Type B pancreatic cell (in vitro differentiated cells): Measurements from ENCODE around the gene PLCG1. TPM values are rescaled to one million over a fixed set of nuclear protein-coding genes. Genes with fewer than 3 reads are reported as not detected.

ENCODE experiments used
- DNase-seq: peaks from one replicate; pipeline ENCODE4 v3.0.0; 2021; ENCODE audit warnings: mixed read lengths; ENCODE audit not compliant: unreplicated experiment; ENCODE audit errors: extremely low spot score
- H3K27ac Mint-ChIP-seq: 2 replicates; pipeline ENCODE4 v1.8.0; 2021; ENCODE audit warnings: mild to moderate bottlenecking, mixed read lengths
- H3K27me3 Mint-ChIP-seq: 2 replicates; pipeline ENCODE4 v1.8.0; 2021; ENCODE audit warnings: mixed read lengths
- H3K36me3 Mint-ChIP-seq: 2 replicates; pipeline ENCODE4 v1.8.0; 2021; ENCODE audit warnings: mixed read lengths
- H3K4me1 Mint-ChIP-seq: one replicate; pipeline ENCODE4 v1.8.0; 2021; ENCODE audit warnings: mixed read lengths; ENCODE audit not compliant: unreplicated experiment
- H3K4me3 Mint-ChIP-seq: 2 replicates; pipeline ENCODE4 v1.8.0; 2021; ENCODE audit warnings: mild to moderate bottlenecking, mixed read lengths
- H3K9me3 Mint-ChIP-seq: 2 replicates; pipeline ENCODE4 v1.8.0; 2021; ENCODE audit warnings: mixed read lengths
- CTCF ChIP-seq: fragments of 200-600 bp; sonication (generic); conservative IDR thresholded peaks from 2 replicates; pipeline ENCODE4 v1.5.0; 2021; ENCODE audit warnings: antibody characterized with exemption, mild to moderate bottlenecking
- total RNA-seq: library from RNA; stranded (reverse); gene quantifications from 2 replicates; pipeline ENCODE4 v1.2.1, GENCODE V29; 2021; ENCODE audit warnings: low replicate concordance

PLCG1 gene
- total RNA-seq, 1 donor from 2014 or later = 241 TPM

DNA sequence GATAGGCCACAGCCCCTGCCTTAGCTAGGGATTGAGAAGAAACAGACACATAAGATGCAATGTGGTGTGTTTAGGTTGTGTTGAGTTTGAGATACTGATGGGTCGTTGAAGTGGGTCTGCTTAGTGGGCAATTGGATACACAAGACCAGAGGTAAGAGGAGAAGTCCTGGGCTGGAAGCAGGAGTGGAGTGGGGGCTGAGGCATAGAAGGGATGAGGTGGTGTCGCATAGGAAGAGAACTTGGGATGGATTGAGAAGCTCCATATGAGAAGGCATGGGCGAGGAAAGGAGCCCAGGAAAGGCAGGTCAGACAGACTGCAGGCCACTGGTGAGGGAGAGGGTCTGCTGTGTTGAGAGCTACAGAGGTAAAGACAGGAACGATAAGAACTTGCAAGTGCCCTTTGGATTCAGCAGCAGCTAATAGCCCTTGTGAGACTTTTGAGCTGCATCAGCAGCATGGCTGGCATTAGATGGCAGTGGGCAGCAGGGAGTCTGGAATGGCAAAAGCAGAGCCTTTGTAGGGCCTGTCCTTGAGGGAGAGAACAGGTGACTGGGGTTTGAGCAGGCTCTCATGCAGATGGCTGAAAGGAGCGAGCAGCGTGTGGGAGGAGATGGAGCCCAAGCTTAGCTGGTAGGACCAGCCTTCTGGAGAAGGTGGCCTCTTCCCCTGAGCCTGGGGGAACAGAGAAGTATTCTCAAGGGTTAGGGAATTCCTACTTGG lies 33.2 kb downstream of the PLCG1 start:
- H3K27me3 Mint-ChIP-seq = no peaks in the 10 kb centered on the region
- H3K4me1 Mint-ChIP-seq = peaks cover 6% of the 10 kb centered on the region
- no peak overlapping the region for H3K27ac Mint-ChIP-seq
- H3K4me3 Mint-ChIP-seq = no peak overlapping the region
- no peak for TF ChIP-seq CTCF
- no peak for DNase-seq
- peaks cover 15% of the 10 kb centered on the region for H3K36me3 Mint-ChIP-seq
- no peaks in the 10 kb centered on the region for H3K9me3 Mint-ChIP-seq

DNA sequence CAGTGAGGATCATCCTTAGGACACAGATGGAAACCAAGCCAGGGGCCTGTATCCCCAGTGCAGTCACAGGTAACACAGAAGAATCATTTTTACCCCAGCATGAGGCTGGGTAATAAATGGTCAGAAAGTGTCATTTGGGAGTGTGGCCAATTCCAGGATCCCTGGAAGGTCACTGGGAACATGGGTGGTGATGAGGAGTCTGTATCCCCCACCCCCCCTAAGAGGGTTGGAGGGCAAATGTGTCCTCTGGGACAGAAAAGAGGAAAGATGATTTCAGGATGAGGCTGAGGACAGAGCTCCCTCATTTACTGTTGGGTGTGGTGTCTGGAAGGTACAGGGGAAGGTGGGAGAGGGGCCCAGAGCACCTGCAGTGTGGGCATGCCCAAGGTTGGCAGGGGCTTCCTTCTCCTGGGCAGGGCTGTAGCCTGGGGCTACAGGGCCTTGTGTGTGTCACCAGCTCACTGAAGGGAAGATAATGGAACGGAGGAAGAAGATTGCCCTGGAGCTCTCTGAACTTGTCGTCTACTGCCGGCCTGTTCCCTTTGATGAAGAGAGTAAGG lies 34.5 kb downstream of the PLCG1 start:
- peak overlapping the region; percentile 48 for H3K27ac Mint-ChIP-seq

DNA sequence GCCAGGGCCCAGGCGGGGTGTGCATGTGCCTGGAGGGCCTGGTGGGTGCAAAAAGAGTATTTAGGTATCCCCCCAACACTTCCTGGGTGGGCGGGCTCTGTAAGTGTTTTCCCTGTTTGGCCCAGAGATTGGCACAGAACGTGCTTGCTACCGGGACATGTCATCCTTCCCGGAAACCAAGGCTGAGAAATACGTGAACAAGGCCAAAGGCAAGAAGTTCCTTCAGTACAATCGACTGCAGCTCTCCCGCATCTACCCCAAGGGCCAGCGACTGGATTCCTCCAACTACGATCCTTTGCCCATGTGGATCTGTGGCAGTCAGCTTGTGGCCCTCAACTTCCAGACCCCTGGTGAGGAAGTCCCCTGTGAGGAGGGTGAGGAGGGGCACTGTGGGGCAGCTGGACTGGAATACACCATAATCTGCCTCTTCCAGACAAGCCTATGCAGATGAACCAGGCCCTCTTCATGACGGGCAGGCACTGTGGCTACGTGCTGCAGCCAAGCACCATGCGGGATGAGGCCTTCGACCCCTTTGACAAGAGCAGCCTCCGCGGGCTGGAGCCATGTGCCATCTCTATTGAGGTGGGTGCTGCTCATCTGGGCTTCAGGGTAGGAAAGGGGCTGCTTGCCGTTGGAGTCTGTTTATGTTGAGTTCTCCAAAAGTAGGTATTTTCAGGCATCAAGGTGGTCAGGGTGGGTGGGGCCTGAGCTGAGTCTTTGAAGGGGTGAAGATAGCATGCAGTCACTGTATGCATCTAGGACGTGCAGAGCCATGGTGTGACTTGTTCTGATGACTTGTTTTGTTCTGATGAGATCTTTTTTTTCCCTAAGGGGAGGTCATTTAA lies 35.2 kb downstream of the PLCG1 start:
- peaks cover 19% of the 10 kb centered on the region for H3K36me3 Mint-ChIP-seq
- DNase-seq = peak; percentile 66
- H3K9me3 Mint-ChIP-seq = no peaks in the 10 kb centered on the region
- H3K4me3 Mint-ChIP-seq = no peak overlapping the region
- no peak for TF ChIP-seq CTCF
- H3K27me3 Mint-ChIP-seq = no peaks in the 10 kb centered on the region
- H3K27ac Mint-ChIP-seq = no peak overlapping the region
- peaks cover 6% of the 10 kb centered on the region for H3K4me1 Mint-ChIP-seq

More for the DNA sequence above, 34.5 kb downstream of the PLCG1 start:
- peaks cover 6% of the 10 kb centered on the region for H3K4me1 Mint-ChIP-seq
- peaks cover 19% of the 10 kb centered on the region for H3K36me3 Mint-ChIP-seq
- no peak overlapping the region for H3K4me3 Mint-ChIP-seq
- no peaks in the 10 kb centered on the region for H3K9me3 Mint-ChIP-seq
- H3K27me3 Mint-ChIP-seq = no peaks in the 10 kb centered on the region
- no peak for DNase-seq
- no peak for TF ChIP-seq CTCF

- H3K36me3 Mint-ChIP-seq = peaks cover 23% of the 10 kb centered on the region
- peak; percentile 97 for TF ChIP-seq CTCF
- DNase-seq = peak; percentile 84
- no peak overlapping the region for H3K4me3 Mint-ChIP-seq
- H3K9me3 Mint-ChIP-seq = no peaks in the 10 kb centered on the region
- no peaks in the 10 kb centered on the region for H3K27me3 Mint-ChIP-seq
- peaks cover 9% of the 10 kb centered on the region for H3K4me1 Mint-ChIP-seq
- H3K27ac Mint-ChIP-seq = peak overlapping the region; percentile 53
These were observed 35.9 kb downstream of the PLCG1 start for GRCh38 chr20:41173161-41173721.

- TF ChIP-seq CTCF = no peak
- H3K36me3 Mint-ChIP-seq = peaks cover 24% of the 10 kb centered on the region
- H3K4me3 Mint-ChIP-seq = no peak overlapping the region
- DNase-seq = peak; percentile 54
- H3K9me3 Mint-ChIP-seq = no peaks in the 10 kb centered on the region
- H3K27ac Mint-ChIP-seq = peak overlapping the region; percentile 53
- H3K27me3 Mint-ChIP-seq = no peaks in the 10 kb centered on the region
- H3K4me1 Mint-ChIP-seq = peaks cover 15% of the 10 kb centered on the region
These were observed 36.5 kb downstream of the PLCG1 start for GRCh38 chr20:41173791-41174341.
